NCI-H1436 (cell line): ENCODE results near the gene XYLB.

Experiments used
- DNase-seq: peaks from one replicate; lab custom pipeline; 2025; lab: John Stamatoyannopoulos, UW

XYLB gene

GRCh38 chr3:38364721-38365400, 18.3 kb downstream of the XYLB start:
- no peak for DNase-seq

GRCh38 chr3:38365469-38366062, 19.0 kb downstream of the XYLB start:
- DNase-seq, result no peak

- no peak for DNase-seq
Observed at GRCh38 chr3:38366082-38366481, 19.5 kb downstream of the XYLB start.

GRCh38 chr3:38367779-38368178, 21.2 kb downstream of the XYLB start:
- DNase-seq, result no peak

- DNase-seq, result no peak
Observed at GRCh38 chr3:38368238-38368637, 21.7 kb downstream of the XYLB start.

GRCh38 chr3:38369186-38369585, 22.6 kb downstream of the XYLB start:
- no peak for DNase-seq

GRCh38 chr3:38370149-38370548, 23.6 kb downstream of the XYLB start:
- DNase-seq, result no peak

GRCh38 chr3:38370861-38371260, 24.3 kb downstream of the XYLB start:
- no peak for DNase-seq

GRCh38 chr3:38371541-38372213, 25.1 kb downstream of the XYLB start:
- no peak for DNase-seq

- no peak for DNase-seq
Observed at GRCh38 chr3:38372214-38372601, 25.6 kb downstream of the XYLB start.

GRCh38 chr3:38374221-38374620, 27.6 kb downstream of the XYLB start:
- DNase-seq, result no peak

GRCh38 chr3:38375072-38375471, 28.5 kb downstream of the XYLB start:
- no peak for DNase-seq

GRCh38 chr3:38375488-38376097, 29.0 kb downstream of the XYLB start:
- DNase-seq, result no peak

- DNase-seq, result no peak
Observed at GRCh38 chr3:38376098-38376816, 29.7 kb downstream of the XYLB start.

- DNase-seq, result no peak
Observed at GRCh38 chr3:38379201-38379770, 32.7 kb downstream of the XYLB start.

- DNase-seq, result no peak
Observed at GRCh38 chr3:38382506-38383080, 36.0 kb downstream of the XYLB start.

GRCh38 chr3:38383156-38383875, 36.7 kb downstream of the XYLB start:
- DNase-seq, result no peak

GRCh38 chr3:38386992-38387750, 40.6 kb downstream of the XYLB start:
- no peak for DNase-seq

GRCh38 chr3:38387862-38388261, 41.3 kb downstream of the XYLB start:
- no peak for DNase-seq

- no peak for DNase-seq
Observed at GRCh38 chr3:38392604-38393163, 46.1 kb downstream of the XYLB start.
